Ramos (cell line): Measurements from ENCODE around the gene ABLIM2.

Experiments used
- in situ Hi-C: fragments of 300-500 bp; cut with MboI; formaldehyde crosslinking; loops from one replicate; pipeline ENCODE4 v1.14.3; 2022; ENCODE audit warnings: low sequenced_read_pairs; ENCODE audit not compliant: unreplicated experiment

Gene ABLIM2

GRCh38 chr4:8093587-8094274, 64.9 kb downstream of the ABLIM2 start:
- in situ Hi-C loops = no loop called here

GRCh38 chr4:8092282-8092681, 66.3 kb downstream of the ABLIM2 start:
- in situ Hi-C loops = no loop called here

GRCh38 chr4:8090744-8091301, 67.8 kb downstream of the ABLIM2 start:
- in situ Hi-C loops = no loop called here

- in situ Hi-C loops = no loop called here
These were observed 68.3 kb downstream of the ABLIM2 start for GRCh38 chr4:8090312-8090711.

GRCh38 chr4:8089862-8090261, 68.8 kb downstream of the ABLIM2 start:
- in situ Hi-C loops = no loop called here

- in situ Hi-C loops = no loop called here
These were observed 69.6 kb downstream of the ABLIM2 start for GRCh38 chr4:8088966-8089491.

- in situ Hi-C loops = no loop called here
These were observed 70.6 kb downstream of the ABLIM2 start for GRCh38 chr4:8087921-8088495.

- in situ Hi-C loops = no loop called here
These were observed 71.7 kb downstream of the ABLIM2 start for GRCh38 chr4:8086783-8087445.

GRCh38 chr4:8085491-8086117, 73.0 kb downstream of the ABLIM2 start:
- in situ Hi-C loops = no loop called here

GRCh38 chr4:8084712-8085490, 73.7 kb downstream of the ABLIM2 start:
- in situ Hi-C loops = no loop called here

- in situ Hi-C loops = no loop called here
These were observed 74.5 kb downstream of the ABLIM2 start for GRCh38 chr4:8084031-8084660.

- in situ Hi-C loops = no loop called here
These were observed 75.4 kb downstream of the ABLIM2 start for GRCh38 chr4:8083086-8083825.

- in situ Hi-C loops = no loop called here
These were observed 76.0 kb downstream of the ABLIM2 start for GRCh38 chr4:8082517-8083055.

- in situ Hi-C loops = no loop called here
These were observed 76.7 kb downstream of the ABLIM2 start for GRCh38 chr4:8081621-8082516.

- in situ Hi-C loops = no loop called here
These were observed 77.4 kb downstream of the ABLIM2 start for GRCh38 chr4:8081171-8081570.

GRCh38 chr4:8080754-8081065, 77.9 kb downstream of the ABLIM2 start:
- in situ Hi-C loops = no loop called here

GRCh38 chr4:8079916-8080753, 78.5 kb downstream of the ABLIM2 start:
- in situ Hi-C loops = no loop called here
